NCI-H2171 (cell line): ENCODE measurements around the gene DLG1.

Experiments used
- DNase-seq: peaks from one replicate; lab custom pipeline; 2025; lab: John Stamatoyannopoulos, UW

The DLG1 gene

GRCh38 chr3:197173620-197174019 lies 124.8 kb downstream of the DLG1 start:
- DNase-seq, result no peak

DNA sequence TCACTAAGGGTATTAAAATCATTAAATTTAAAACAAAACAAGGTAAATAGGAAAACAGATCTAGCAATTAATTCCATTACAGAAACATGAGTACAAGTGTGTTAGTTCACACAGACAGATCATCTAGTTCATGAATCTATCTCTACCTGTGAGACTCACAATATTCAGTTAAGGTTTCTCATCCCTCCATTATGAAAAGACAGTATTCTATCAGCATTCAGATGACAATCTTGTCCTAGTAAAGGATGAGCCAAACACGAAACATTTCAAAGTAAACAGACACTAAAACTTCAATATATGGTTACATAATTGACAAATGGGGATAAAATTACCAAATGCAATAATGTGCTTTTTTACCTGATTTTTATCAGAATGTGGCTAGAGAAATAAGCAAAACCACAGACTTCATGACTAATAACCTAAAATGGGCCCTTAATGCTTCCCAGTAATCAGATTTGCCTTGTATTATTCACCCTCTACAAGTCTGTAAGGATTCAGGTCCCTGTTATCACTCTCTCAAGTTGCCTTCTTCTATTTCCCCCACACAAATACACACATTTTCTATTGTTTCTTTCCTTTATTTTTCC lies 126.8 kb downstream of the DLG1 start:
- no peak for DNase-seq

DNA sequence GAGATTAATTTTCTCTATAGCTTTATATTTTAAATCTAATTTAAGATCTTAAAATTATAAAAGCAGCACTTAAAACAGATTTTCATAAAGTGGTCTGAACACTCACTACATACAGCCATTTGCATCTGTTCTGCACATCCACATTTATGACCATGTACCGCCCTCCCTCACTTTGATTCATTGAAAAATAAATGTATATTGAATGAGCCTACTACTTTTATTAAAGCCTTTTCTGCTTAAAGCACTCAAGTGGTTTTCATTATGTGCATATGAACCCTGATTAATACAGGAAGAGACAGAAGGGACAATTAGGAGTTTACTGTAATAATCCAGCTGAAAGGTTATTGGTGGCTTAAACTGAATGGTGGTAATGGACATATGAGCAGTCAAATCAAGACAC lies 129.4 kb downstream of the DLG1 start:
- no peak for DNase-seq

DNA sequence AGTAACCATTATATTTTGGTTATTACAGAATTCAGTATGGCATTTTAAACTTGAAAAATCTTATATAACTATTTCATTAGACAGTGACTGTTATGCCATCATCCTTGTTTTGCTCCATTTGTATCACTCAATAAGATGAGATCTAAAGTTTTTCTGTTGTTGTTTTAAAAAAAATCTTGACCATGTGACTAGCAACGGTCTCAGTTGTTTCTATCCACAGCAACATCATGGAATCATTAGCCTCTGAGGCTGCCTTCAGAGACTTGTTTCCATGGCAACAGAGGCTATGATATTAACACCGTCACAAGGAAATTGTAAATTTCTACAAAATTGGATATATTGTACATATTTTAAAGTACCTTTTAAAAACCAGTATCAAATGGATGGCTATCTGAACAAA lies 129.8 kb downstream of the DLG1 start:
- DNase-seq, result no peak

DNA sequence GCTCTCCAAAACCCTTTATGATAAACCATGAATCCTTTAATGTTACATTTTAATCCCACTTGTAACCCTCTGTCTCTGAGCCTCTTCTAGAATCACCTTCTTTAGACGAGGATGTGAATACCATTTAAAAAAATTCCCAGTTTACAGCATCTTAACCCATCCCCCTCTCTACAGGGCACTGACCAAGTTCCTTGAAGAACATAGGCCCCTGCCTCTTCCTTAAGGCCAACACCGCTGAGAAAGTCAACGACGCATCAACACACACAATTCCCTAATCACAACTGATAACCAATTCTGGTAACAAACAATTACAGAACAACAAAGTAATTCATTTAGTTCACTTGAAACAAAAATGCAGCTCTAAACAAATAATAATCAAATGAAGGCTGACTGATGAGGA lies 130.3 kb downstream of the DLG1 start:
- no peak for DNase-seq

- DNase-seq, result no peak
These were observed 130.9 kb downstream of the DLG1 start for GRCh38 chr3:197167549-197167948.

GRCh38 chr3:197165890-197166289 lies 132.5 kb downstream of the DLG1 start:
- no peak for DNase-seq

GRCh38 chr3:197155046-197155445 lies 143.4 kb downstream of the DLG1 start:
- no peak for DNase-seq

DNA sequence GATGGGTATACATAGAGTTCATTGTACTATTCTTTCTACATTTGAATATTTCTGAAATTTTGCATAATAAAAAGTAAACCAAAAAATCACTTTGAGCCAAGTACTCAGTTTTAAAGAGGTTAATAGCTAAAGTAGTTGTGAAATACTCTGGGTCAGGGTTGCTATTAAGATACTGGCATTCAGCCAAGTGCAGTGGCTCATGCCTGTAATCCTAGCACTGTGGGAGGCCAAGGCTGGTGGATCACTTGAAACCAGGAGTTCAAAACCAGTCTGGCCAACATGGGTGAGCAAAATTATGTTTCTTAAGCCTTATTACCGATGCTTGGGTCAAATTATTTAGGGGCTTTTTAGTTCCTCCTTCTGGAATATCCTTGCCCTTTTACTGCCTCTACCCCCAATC lies 146.8 kb downstream of the DLG1 start:
- DNase-seq, result no peak

- DNase-seq, result no peak
These were observed 148.9 kb downstream of the DLG1 start for GRCh38 chr3:197149528-197149927.

DNA sequence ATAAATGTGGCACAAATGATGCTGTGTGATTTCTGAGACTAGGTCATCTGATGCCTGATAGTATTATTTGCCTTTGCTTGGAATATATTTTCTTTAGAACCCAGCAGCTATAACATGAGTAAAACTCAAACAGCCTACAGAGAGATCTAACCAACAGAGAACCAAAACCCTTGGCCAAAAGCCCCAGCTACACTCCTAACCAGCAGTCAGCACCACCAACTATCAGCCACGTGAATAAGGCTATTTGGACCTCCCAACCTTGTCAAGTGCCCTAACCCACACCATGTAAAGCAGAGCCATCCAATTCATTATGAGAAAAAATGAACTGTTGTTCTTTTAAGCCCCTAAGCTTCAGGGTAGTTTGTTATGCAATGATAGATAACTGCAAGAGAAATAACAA lies 154.2 kb downstream of the DLG1 start:
- DNase-seq, result no peak

DNA sequence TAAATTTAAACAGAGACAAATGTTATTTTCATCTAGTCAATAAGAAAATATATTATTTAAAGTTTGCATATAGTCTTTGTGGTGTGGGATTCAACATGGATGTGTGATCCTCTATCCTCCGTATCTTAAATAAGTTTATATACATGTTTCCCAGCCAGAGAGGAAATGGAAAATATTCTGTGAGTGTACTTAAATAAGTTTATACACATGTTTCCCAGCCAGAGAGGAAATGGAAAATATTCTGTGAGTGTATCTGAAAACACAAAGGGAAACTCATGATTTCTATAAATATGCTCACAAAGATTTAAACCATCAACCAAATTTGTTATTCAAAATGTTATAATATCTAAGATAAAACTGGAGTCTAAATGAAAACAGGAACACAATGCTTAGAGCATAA lies 158.8 kb downstream of the DLG1 start:
- DNase-seq, result no peak

DNA sequence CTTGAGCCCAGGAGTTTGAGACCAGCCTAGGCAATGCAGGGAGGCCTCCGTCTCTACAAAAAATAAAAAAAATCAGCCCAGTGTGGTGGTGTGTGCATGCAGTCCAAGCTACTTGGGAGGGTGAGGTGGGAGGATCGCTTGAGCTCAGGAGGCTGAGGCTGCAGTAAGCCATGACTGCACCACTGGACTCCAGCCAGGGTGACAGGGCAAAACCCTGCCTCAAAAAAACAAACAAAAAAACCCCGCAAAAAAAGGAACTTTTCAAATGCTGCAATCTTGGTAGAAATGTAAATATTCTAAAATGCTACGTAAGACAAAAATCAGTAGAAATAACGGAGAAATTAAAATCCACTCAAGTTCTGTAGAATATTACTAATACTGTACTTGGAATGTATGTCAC lies 160.7 kb downstream of the DLG1 start:
- DNase-seq, result no peak

- DNase-seq, result no peak
These were observed 161.7 kb downstream of the DLG1 start for GRCh38 chr3:197136744-197137143.

DNA sequence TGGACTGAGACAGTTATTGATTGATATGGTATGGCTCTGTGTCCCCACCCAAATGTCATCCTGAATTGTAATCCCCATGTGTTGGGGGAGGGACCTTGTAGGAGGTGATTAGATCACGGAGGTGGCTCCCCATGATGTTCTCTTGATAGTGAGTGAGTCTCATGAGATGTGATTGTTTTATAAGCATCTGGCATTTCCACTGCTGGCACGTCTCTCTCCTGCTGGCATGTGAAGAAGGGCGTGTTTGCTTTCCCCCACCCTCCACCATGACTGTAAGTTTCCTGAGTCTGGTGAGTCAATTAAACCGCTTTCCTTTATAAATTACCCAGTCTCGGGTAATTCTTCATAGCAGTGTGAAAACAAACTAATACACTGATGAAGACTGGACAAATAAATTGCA lies 163.2 kb downstream of the DLG1 start:
- DNase-seq, result no peak

GRCh38 chr3:197132916-197133530 lies 165.4 kb downstream of the DLG1 start:
- DNase-seq, result no peak

DNA sequence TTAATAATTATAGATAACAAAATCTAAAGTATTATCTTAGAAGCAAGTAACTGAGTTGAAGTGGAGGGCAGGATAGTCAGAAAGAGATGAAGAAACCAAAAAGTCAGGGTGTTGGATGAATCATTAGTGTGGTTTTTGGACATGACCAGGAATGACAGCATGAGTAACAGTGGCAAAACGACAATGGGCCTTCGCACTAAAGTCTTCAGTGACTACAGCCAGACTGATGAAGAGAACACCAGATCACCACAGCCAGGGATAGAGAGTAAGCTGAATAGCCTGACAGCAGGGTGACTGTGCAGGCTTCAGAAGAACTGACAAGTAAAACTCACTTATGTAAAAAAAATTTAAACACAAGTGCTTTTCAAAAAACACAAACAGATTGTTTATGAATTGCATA lies 172.8 kb downstream of the DLG1 start:
- DNase-seq, result no peak

DNA sequence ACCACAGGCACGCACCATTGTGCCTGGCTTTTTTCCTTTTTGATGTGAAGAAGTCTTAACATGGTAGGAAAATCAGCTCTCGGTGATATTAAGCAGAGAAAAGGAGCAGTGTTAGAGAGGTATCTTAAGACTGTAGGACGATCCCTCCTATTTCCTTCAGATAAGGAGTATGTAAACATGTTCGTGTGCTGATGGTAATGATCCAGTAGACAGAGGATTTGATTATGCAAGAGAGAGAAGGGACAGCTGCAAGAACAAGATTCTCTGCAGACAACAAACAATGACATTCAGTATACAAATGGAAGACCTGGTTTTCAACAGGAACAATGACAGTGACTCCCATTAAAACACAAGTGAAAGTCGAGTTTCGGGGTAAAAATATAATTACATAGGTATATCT lies 173.7 kb downstream of the DLG1 start:
- no peak for DNase-seq

DNA sequence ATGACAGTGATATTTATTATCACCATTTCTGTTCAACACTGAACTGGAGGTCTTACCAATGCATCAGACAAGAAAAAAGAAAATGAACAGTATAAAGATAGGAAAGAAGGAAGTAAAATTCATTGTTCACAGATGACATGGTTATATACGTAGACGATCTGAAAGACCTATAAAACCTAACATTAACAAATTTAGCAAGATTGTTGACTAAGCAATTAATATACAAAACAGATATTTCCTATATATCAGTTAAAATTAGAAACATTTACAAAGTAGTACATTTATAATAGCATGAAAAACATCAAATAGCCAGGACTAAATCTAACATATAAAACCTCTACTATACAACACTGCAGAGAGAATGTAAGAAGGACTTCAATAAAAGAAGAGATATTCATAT lies 176.0 kb downstream of the DLG1 start:
- no peak for DNase-seq

- no peak for DNase-seq
These were observed 181.3 kb downstream of the DLG1 start for GRCh38 chr3:197117114-197117513.

DNA sequence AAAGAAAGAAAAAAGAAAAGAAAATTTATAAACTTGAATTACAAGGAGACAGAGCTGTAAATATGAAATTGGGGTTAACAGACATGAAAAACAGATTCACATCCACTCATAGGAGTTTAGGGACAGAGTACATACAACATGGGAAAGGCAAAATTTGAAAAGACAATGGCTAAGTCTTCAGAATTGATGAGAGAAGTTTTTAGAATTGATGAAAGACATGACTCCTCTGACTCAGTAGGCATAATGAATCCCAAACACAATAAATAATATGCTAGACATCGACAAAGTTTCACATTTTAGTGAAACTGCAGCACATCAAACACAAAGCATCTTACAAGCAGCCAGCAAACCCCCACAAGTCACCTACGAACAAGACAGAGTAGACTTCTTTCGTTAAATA lies 184.4 kb downstream of the DLG1 start:
- no peak for DNase-seq

DNA sequence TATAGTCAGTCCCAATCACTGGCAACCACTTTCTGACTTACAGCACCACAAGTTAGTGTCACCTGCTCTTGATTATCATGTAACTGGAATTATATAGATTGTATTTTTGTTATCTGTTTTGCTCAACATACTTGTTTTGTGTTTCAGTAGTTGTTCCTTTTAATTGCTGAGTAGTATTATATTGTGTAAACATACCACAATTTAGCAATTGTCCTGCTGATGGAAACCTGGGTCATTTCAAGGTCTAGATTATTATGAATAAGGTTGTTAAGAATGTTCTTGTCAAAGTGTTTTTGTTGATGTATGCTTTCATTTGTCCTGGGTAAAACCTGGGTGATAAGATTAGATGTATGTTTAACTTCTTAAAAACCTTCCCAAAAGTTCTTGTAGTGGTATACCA lies 186.7 kb downstream of the DLG1 start:
- DNase-seq, result no peak

- no peak for DNase-seq
These were observed 192.6 kb downstream of the DLG1 start for GRCh38 chr3:197105786-197106185.

- DNase-seq, result no peak
These were observed 193.7 kb downstream of the DLG1 start for GRCh38 chr3:197104738-197105137.
